Ramos (cell line): ENCODE measurements around the gene FTCD.
"Not testable (repeated sequence)": the region's sequence is repeated elsewhere in the genome, so short reads cannot be mapped to it uniquely, and the experiment has no call there.

Experiments used
- in situ Hi-C: fragments of 300-500 bp; cut with MboI; formaldehyde crosslinking; loops from one replicate; pipeline ENCODE4 v1.14.3; 2022; ENCODE audit warnings: low sequenced_read_pairs; ENCODE audit not compliant: unreplicated experiment

The FTCD gene

GRCh38 chr21:46155514-46156377 is at the start of gene FTCD:
FTCD (minus strand) TSS chr21:46155579; CDS start chr21:46155523, 56 bp downstream.
- in situ Hi-C loops, result no loop called here

- in situ Hi-C loops, result no loop called here
Observed at GRCh38 chr21:46205166-46205565, 49.8 kb upstream of the FTCD start.

- in situ Hi-C loops, result no loop called here
Observed at GRCh38 chr21:46203203-46203600, 47.8 kb upstream of the FTCD start.

GRCh38 chr21:46202592-46203202 is 47.3 kb upstream of the FTCD start:
- in situ Hi-C loops, result no loop called here

- in situ Hi-C loops, result not testable (repeated sequence)
Observed at GRCh38 chr21:46200877-46201803, 45.8 kb upstream of the FTCD start.

- in situ Hi-C loops, result no loop called here
Observed at GRCh38 chr21:46199436-46200373, 44.3 kb upstream of the FTCD start.

GRCh38 chr21:46196733-46197132 is 41.4 kb upstream of the FTCD start:
- in situ Hi-C loops, result no loop called here

GRCh38 chr21:46195595-46196195 is 40.3 kb upstream of the FTCD start:
- in situ Hi-C loops, result no loop called here

GRCh38 chr21:46194374-46195334 is 39.3 kb upstream of the FTCD start:
- in situ Hi-C loops, result no loop called here

GRCh38 chr21:46193829-46194373 is 38.5 kb upstream of the FTCD start:
- in situ Hi-C loops, result no loop called here

- in situ Hi-C loops, result no loop called here
Observed at GRCh38 chr21:46191686-46192575, 36.6 kb upstream of the FTCD start.

GRCh38 chr21:46191257-46191685 is 35.9 kb upstream of the FTCD start:
- in situ Hi-C loops, result no loop called here

GRCh38 chr21:46190491-46191131 is 35.2 kb upstream of the FTCD start:
- in situ Hi-C loops, result no loop called here

- in situ Hi-C loops, result no loop called here
Observed at GRCh38 chr21:46189959-46190490, 34.6 kb upstream of the FTCD start.

- in situ Hi-C loops, result no loop called here
Observed at GRCh38 chr21:46189213-46189958, 34.0 kb upstream of the FTCD start.
